H7 (cell line): ENCODE results near the gene TRIM73. TPM values are rescaled to one million over a fixed set of nuclear protein-coding genes. Genes with fewer than 3 reads are reported as not detected.
"Not testable (repeated sequence)": the region's sequence is repeated elsewhere in the genome, so short reads cannot be mapped to it uniquely, and the experiment has no call there.

Source experiments
- DNase-seq: peaks from one replicate; pipeline ENCODE4 v3.0.0; 2012
- H3K27me3 ChIP-seq: 2 replicates; pipeline ENCODE4 v1.6.0; 2011; ENCODE audit warnings: mild to moderate bottlenecking, low read length; ENCODE audit not compliant: control insufficient read depth, insufficient read depth
- H3K36me3 ChIP-seq: replicated peaks from 2 replicates; pipeline ENCODE4 v1.5.1; 2011; ENCODE audit warnings: low read length; ENCODE audit not compliant: control insufficient read depth, insufficient read depth
- H3K4me3 ChIP-seq: 2 replicates; pipeline ENCODE4 v1.5.1; 2011; ENCODE audit warnings: low read depth, mild to moderate bottlenecking, control low read depth, low read length, moderate library complexity; ENCODE audit not compliant: insufficient read depth
- total RNA-seq: library from RNA; depleted of rRNA; stranded (reverse); fragments of >200 nt; shearing (Covaris generic); gene quantifications from 2 replicates; pipeline ENCODE4 v1.2.3, GENCODE V29; 2014; rRNA removed

TRIM73 gene
- 1.4 and 5.7 TPM in 2 replicates for total RNA-seq

DNA sequence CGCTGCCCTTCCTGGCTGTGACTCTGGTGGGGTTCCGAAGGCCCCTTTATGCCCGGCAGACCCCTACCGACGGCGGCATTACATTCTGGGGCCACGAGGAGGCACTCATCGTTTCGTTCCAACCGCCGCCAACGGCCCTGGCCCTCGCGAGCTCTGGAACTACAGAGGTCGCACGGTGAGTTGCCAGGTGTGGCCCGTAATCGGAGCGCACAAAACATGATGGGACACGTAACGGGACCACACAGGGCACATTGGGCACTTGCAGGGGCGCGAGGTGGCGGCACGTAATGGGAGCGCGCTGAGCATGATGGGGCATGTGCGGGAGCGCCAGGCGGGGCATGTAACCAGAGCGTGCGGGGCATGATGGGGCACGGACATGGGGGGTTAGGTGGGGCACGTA is at the start of gene TRIM73:
Gene TRIM73, plus strand, starts transcription at position 301 of the 400 bp plus-strand sequence. CDS start 3,305 bp downstream, outside the sequence.
- not testable (repeated sequence) for H3K4me3 ChIP-seq, H3K36me3 ChIP-seq, DNase-seq, H3K27me3 ChIP-seq

DNA sequence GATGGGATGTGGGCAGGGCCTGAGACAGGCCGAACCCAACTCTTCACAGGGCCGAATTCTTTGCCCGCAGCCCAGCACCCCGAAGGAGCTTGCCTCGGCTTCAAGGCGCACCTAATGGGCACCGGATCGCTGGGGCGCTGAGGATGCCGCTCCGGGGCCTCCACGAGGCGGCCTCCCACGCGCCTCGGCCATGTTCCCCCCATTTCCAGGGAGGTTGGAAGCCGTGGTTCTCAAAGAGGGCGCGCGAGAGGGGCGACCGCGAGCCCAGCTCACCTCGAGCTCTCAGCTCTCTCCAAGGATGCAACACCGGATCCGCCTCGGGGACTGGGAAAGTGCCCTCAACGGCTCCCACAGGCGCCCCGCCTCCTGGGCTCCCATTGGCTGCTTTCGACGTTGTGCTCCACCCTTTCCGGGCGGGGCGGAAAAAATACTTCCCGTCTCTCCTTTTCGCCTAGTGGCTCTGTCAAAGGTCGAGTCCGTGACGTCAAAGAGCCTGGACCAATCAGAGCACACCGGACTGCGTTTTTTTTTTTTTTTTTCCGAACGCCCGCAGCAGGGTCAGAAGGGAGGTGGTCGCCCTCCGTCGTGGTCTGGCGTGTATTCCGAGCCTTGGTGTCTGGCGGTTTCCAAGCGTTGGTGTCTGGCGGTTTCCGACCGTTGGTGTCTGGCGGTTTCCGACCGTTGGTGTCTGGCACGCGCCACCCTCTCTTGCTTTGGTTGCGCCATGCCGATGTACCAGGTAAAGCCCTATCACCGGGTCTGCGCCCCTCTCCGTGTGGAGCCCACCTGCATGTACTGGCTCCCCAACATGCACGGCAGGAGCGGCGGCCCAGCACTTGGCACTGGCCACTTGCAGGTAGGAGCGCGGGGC is 36.5 kb upstream of the TRIM73 start:
- DNase-seq, H3K36me3 ChIP-seq, H3K27me3 ChIP-seq: not testable (repeated sequence)
- H3K4me3 ChIP-seq, result peak overlapping the region; percentile 36

DNA sequence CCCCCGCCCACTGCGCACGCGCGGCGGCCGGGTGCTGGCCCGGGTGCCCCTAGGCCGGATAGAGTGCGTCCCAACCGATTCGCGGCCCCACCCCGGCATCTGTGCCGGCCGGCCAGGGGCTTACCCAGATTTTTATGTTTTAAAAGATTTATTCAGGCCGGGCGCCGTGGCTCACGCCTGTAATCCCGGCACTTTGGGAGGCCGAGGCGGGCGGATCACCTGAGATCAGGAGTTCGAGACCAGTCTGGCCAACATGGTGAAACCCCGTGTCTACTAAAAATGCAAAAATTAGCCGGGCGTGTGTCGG is 35.9 kb upstream of the TRIM73 start:
- H3K36me3 ChIP-seq, DNase-seq, H3K27me3 ChIP-seq: not testable (repeated sequence)
- peak overlapping the region; percentile 10; the same call in 1 of the 2 replicates for H3K4me3 ChIP-seq

DNA sequence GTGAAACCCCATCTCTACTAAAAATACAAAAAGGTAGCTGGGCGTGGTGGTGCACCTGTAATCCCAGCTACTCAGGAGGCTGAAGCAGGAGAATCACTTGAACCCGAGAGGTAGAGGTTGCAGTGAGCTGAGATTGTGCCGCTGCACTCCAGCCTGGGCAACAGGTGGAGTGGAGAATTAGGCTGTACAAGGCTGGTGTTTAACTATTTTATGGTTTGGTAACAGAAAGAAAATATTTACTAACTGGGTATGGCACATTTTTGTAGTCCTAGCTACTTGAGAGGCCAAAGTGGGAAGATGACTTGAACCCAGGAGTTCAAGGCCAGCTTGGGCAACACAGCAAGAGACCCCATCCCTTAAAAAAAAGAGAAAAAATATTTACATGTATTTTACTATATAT is 31.4 kb upstream of the TRIM73 start:
- not testable (repeated sequence) for H3K27me3 ChIP-seq, DNase-seq, H3K4me3 ChIP-seq, H3K36me3 ChIP-seq

DNA sequence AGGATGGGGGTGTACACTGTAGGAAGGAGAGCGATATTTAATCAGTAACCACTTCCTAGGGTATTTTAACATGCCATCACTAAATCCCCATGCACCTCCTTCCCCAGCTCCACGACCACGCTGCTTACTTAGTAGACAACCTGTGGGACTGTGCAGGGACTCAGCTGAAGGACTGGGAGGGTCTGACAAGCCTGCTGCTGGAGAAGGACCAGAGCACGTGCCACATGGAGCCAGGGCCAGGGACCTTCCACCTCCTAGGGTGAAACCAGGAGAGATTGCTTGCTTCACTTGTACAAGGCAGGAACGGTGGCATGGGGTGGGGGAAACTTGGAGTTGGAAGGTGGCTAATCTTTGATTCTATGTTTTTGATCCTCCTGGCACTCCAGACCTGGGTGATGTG is 28.8 kb upstream of the TRIM73 start:
- not testable (repeated sequence) for H3K27me3 ChIP-seq, H3K4me3 ChIP-seq, H3K36me3 ChIP-seq, DNase-seq

DNA sequence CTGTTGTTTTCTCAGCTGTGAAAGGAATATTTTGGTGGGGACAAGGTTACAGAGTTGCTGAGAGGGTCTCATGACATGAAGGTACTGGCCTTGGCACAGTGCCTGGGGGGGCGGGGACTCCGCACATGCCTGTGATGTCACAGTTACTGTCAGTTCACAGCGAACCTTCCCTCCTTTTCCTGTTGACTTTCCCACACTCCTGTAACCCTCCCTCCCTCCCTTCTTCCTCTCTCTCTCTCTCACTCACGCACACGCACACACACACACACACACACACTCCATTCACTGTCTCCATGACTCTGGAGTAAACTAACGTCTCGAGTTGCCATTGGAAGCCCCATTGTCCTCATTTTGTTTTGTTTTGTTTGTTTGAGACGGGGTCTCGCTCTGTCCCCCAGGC is 28.1 kb upstream of the TRIM73 start:
- H3K27me3 ChIP-seq, DNase-seq, H3K4me3 ChIP-seq, H3K36me3 ChIP-seq: not testable (repeated sequence)

DNA sequence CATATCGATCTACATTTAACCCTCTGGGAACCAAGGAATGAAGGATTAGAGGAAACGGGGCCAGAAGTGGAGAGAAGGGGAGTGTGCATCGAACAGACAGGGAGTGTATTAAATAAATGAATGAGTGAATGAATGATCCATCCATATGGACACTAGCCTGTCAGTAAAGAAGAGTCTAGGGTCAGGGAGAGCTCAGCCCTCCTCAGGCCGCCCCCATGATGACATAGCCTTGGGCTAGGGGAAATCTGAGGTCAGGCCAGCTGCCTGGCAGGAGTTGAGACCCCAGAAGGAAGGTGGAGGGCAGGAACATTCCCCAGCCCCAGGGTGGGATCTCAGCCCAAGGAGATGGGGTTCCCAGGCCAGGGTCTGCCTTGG is 21.3 kb upstream of the TRIM73 start:
- H3K36me3 ChIP-seq, H3K4me3 ChIP-seq, DNase-seq, H3K27me3 ChIP-seq: not testable (repeated sequence)

DNA sequence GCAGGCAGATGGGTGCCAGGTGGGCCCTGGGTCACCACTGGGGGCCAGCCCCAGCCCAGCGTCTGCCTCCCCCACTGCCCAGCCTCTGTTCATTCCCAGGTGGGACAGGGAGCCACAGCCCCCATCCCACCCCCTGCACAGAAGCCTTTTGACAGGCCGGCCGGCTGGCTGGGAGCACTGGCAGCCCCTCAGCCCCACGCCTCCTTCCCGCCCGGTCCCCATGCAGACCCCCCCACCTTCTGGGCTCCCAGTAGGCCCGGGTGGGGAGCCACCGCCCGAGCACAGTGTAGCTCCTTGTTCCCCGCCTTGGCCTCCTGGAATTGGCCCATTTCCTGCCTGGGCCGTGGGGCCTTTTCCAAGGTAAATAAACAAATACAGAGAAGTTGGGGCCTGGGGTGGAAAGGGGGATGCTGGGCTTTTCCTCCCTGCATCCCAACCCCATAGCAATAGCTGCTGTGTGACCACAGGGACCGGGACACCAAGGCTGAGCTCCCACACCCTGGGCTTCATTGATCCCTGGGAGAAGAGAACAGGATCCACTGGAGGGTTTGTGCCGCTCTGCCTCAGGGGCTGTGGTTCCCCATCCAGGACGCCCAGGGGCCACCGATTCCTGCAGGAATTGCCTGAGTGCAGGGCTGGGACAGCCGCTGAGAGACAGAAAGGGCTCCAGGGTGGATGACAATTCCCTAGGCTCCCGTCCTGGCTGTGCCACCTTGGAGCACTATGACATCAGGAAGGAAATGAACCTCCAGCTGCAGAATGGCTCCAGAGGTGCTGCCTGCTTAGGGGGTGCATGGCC is 20.7 kb upstream of the TRIM73 start:
- H3K27me3 ChIP-seq, H3K36me3 ChIP-seq, DNase-seq, H3K4me3 ChIP-seq: not testable (repeated sequence)

DNA sequence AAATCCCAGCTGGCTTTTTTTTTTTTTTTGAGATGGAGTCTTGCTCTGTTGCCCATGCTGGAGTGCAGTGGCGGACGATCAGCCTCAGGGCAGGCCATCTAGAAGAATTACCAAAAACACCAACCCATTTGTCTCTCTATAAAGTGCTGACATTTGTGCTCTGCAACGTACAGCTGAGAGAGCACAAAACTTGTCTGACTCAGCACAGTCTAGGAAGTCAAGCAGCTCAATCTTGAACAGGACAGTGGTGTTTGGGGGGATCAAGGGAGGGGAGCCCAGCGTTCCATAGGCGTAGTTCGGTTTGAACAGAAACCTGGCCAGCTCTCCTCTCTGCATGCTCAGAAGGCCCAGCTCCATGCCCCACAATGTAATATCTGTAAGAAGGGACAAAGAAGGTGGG is 2.2 kb upstream of the TRIM73 start:
- DNase-seq, H3K36me3 ChIP-seq, H3K4me3 ChIP-seq, H3K27me3 ChIP-seq: not testable (repeated sequence)

DNA sequence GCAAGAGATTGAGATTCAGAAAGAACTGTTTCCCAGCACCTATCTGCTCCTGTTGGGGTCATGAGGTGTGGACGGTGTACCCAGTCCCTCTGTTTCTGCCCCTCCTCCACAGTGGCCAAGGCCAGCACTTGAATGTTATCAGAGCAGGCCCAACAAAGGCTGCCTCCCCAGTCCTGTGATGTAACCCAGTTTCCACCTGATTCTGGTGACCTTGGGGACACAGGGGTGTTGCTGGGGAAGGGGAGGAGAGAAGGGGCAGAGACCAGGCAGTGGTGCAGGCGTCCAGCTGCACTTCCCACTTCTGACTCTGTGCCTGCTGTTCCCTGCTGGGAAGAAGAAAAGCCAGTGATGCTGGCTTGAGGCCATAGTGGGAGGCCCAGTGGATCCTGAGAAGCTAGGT is 2.4 kb downstream of the TRIM73 start:
- H3K36me3 ChIP-seq, H3K4me3 ChIP-seq, H3K27me3 ChIP-seq, DNase-seq: not testable (repeated sequence)

DNA sequence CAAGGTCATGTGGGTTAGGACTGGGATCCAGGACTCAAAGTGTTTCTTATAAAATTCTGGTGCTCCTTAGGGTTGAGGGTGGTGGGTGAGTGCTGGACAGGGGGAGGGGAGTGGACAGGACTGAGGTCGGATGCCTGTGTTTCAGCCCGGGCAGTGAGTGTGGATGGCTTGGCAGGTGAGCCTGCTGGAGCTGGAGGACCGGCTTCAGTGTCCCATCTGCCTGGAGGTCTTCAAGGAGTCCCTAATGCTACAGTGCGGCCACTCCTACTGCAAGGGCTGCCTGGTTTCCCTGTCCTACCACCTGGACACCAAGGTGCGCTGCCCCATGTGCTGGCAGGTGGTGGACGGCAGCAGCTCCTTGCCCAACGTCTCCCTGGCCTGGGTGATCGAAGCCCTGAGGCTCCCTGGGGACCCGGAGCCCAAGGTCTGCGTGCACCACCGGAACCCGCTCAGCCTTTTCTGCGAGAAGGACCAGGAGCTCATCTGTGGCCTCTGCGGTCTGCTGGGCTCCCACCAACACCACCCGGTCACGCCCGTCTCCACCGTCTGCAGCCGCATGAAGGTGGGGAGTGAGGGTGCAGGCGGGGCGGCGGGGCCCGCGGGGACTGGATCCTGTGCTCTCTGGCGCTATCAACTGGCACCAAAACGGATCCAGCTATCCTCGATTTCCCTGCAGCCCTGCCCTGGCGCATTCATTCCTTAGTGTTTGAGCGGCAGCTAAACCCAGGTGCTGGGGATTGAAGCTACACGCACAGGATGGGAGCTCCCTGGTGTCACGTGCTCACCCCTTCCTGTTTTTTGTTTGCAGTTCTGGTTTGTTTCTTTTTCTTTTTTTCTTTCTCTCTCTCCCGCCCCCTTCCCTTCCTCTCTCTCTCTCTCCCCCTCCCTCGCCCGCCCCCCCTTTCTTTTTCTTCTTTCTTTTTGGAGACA is 3.6 kb downstream of the TRIM73 start:
- not testable (repeated sequence) for H3K4me3 ChIP-seq, H3K27me3 ChIP-seq, DNase-seq, H3K36me3 ChIP-seq

DNA sequence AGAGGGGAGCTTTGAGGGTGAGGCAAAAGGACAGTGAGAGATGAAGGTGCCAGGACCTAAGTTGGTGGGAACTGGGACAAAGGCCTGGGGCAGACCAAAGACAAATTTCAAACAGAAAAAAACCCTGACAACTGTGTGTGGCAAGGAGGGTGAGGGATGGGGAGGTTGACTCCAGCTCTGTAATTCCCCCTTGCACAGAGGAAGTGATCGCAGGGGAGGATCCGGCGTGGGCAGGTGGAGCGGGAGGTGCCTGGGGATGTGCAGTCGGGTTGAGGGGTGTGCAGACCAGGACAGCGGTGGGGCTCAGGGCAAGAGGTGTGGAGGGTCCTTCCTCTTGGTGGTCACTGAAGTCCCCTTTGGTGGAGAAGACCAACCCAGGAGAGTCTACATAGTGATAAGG is 5.1 kb downstream of the TRIM73 start:
- not testable (repeated sequence) for H3K36me3 ChIP-seq, H3K27me3 ChIP-seq, H3K4me3 ChIP-seq, DNase-seq

DNA sequence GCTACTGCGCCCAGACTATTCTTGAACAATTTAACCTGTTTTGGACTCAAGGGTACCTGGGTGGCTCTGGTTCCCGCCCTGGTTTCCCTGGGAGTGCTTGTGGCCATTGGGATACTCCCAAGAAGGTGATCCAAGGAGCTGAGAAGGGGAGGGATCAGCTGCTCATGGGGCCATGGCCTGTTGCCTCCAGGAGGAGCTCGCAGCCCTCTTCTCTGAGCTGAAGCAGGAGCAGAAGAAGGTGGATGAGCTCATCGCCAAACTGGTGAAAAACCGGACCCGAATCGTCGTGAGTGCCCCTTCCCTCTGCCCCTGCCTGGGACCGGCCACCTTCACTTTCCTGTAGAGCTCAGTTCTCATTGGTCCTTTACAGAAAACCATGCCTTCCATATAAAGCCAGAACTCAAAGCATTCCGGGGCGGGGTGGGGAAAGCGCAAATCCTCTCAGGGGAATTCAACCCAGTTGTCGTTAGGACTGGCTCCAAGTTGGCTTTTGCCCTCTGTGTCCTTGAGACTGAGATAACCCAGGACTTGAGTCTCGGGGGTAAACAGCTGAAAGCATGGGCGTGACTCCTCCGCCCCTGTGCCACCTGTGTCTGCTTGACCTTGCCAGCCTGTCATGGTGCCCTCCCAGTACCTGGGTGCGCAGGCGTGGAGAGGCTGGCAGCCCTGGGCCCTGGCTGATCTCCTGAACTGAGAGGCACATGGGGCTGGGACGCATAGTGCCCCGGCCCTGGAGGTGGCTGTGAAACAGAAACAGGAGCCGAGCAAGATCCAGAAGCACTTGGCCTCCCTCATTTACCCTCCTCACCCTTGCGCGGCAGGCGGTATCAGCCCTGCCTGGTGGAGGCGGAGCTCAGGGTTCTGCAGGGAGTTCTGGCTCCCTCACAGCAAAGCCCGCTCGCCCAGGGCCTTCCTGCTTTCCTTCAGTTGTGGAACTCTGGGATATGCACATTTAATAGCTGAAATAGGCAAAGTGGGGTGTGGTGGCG is 8.3 kb downstream of the TRIM73 start:
- not testable (repeated sequence) for DNase-seq, H3K4me3 ChIP-seq, H3K27me3 ChIP-seq, H3K36me3 ChIP-seq
